GM19467 (cell line): ENCODE data around the gene SFMBT1.

ENCODE experiments used
- ATAC-seq: cut with Tn5 transposase; IDR thresholded peaks from one replicate; pipeline ENCODE4 v1.9.1; 2021; ENCODE audit warnings: mild to moderate bottlenecking, moderate library complexity; ENCODE audit not compliant: unreplicated experiment

SFMBT1 gene

GRCh38 chr3:52891164-52891563, 154.7 kb downstream of the SFMBT1 start:
- no peak for ATAC-seq

- no peak for ATAC-seq
These were observed 155.1 kb downstream of the SFMBT1 start for GRCh38 chr3:52890735-52891134.

GRCh38 chr3:52889901-52890300, 156.0 kb downstream of the SFMBT1 start:
- ATAC-seq = no peak

- ATAC-seq = no peak
These were observed 158.7 kb downstream of the SFMBT1 start for GRCh38 chr3:52887166-52887565.

- ATAC-seq = no peak
These were observed 159.7 kb downstream of the SFMBT1 start for GRCh38 chr3:52886049-52886730.

- no peak for ATAC-seq
These were observed 163.5 kb downstream of the SFMBT1 start for GRCh38 chr3:52882377-52882776.

GRCh38 chr3:52881871-52882270, 164.0 kb downstream of the SFMBT1 start:
- no peak for ATAC-seq

- ATAC-seq = no peak
These were observed 165.4 kb downstream of the SFMBT1 start for GRCh38 chr3:52880474-52880873.

GRCh38 chr3:52880047-52880446, 165.8 kb downstream of the SFMBT1 start:
- no peak for ATAC-seq

- no peak for ATAC-seq
These were observed 166.3 kb downstream of the SFMBT1 start for GRCh38 chr3:52879581-52879980.

GRCh38 chr3:52879090-52879489, 166.8 kb downstream of the SFMBT1 start:
- ATAC-seq = no peak

GRCh38 chr3:52877085-52877484, 168.8 kb downstream of the SFMBT1 start:
- ATAC-seq = no peak

GRCh38 chr3:52874864-52875587, 170.8 kb downstream of the SFMBT1 start:
- ATAC-seq = no peak

- ATAC-seq = no peak
These were observed 171.6 kb downstream of the SFMBT1 start for GRCh38 chr3:52874160-52874701.

GRCh38 chr3:52873433-52874159, 172.3 kb downstream of the SFMBT1 start:
- ATAC-seq = no peak

- ATAC-seq = no peak
These were observed 173.6 kb downstream of the SFMBT1 start for GRCh38 chr3:52872245-52872644.

GRCh38 chr3:52871761-52872160, 174.1 kb downstream of the SFMBT1 start:
- no peak for ATAC-seq

GRCh38 chr3:52870471-52870870, 175.4 kb downstream of the SFMBT1 start:
- ATAC-seq = no peak

- ATAC-seq = no peak
These were observed 179.4 kb downstream of the SFMBT1 start for GRCh38 chr3:52866427-52866826.

- ATAC-seq = no peak
These were observed 179.9 kb downstream of the SFMBT1 start for GRCh38 chr3:52865994-52866393.

- no peak for ATAC-seq
These were observed 185.5 kb downstream of the SFMBT1 start for GRCh38 chr3:52860424-52860768.
